HCT116 (cell line): ENCODE measurements around the gene PLOD1.

Experiments
- CTCF ChIP-seq, 3 experiments: fragments of 200-600 bp in 1 of 3; sonication (generic) in 1 of 3; IDR thresholded peaks in 2 of 3; conservative IDR thresholded peaks in 1 of 3; 2 replicates each; pipeline ENCODE4 v1.5.1; 2012 to 2017; ENCODE audit warnings: low read depth in 2 of 3, low read length in 2 of 3, antibody characterized with exemption in 1 of 3, borderline replicate concordance in 1 of 3, control low read depth in 1 of 3, mild to moderate bottlenecking in 1 of 3, mixed read lengths in 1 of 3, mixed run types in 1 of 3, moderate library complexity in 1 of 3; ENCODE audit not compliant: insufficient read depth in 1 of 3
- EZH2 ChIP-seq: fragments of 200-600 bp; sonication (generic); IDR thresholded peaks from 2 replicates; pipeline ENCODE4 v1.6.1; 2017; ENCODE audit warnings: antibody characterized with exemption, mixed run types
- EZH2phosphoT487 ChIP-seq: fragments of 200-600 bp; IDR thresholded peaks from 2 replicates; pipeline ENCODE4 v1.6.1; 2018; ENCODE audit warnings: antibody characterized with exemption, borderline replicate concordance
- FOSL1 ChIP-seq: IDR thresholded peaks from 2 replicates; pipeline ENCODE4 v1.6.1; 2012; ENCODE audit warnings: low read depth
- POLR2A ChIP-seq: IDR thresholded peaks from 2 replicates; pipeline ENCODE4 v1.7.0; 2011; ENCODE audit warnings: borderline replicate concordance; ENCODE audit not compliant: insufficient read depth, insufficient read length; ENCODE audit errors: extremely low read depth
- POLR2AphosphoS5 ChIP-seq: IDR thresholded peaks from 2 replicates; pipeline ENCODE4 v1.6.1; 2011; ENCODE audit warnings: mild to moderate bottlenecking, low read depth, low read length, moderate library complexity
- RAD21 ChIP-seq: IDR thresholded peaks from 2 replicates; pipeline ENCODE4 v1.6.1; 2012; ENCODE audit warnings: low read depth, mild to moderate bottlenecking
- REST ChIP-seq: IDR thresholded peaks from 2 replicates; pipeline ENCODE4 v1.6.1; 2012; ENCODE audit warnings: low read depth
- SIN3A ChIP-seq: IDR thresholded peaks from 2 replicates; pipeline ENCODE4 v1.6.1; 2012; ENCODE audit warnings: low read depth
- SP1 ChIP-seq: IDR thresholded peaks from 2 replicates; pipeline ENCODE4 v1.6.1; 2012; ENCODE audit warnings: low read depth
- SRF ChIP-seq: IDR thresholded peaks from 2 replicates; pipeline ENCODE4 v1.6.1; 2012; ENCODE audit warnings: low read depth
- ZBTB33 ChIP-seq: IDR thresholded peaks from 2 replicates; pipeline ENCODE4 v1.6.1; 2011; ENCODE audit warnings: mild to moderate bottlenecking, low read length, moderate library complexity; ENCODE audit not compliant: insufficient replicate concordance; ENCODE audit errors: extremely low read depth

- TF ChIP-seq REST (no peak), CTCF (IDR thresholded peaks at IDR 0.05 in 2 of 3, conservative IDR thresholded peaks at IDR 0.05 in 1 of 3; ENCODE audit: borderline replicate concordance in 1 of 3, insufficient read depth in 1 of 3, low read depth in 2 of 3, low read length in 2 of 3) (no peak), POLR2A (no peak), EZH2 (no peak), POLR2AphosphoS5 (no peak), SRF (no peak), RAD21 (no peak), EZH2phosphoT487 (no peak), FOSL1 (no peak), SIN3A (no peak), SP1 (no peak), ZBTB33 (no peak)
These were observed 56.0 kb downstream of the PLOD1 start for GRCh38 chr1:11990303-11991032.
